NCI-H1436 treated with DMSO at 0.1 percent for 48 hours (cell line): ENCODE data around the gene MIAT.
"Not testable (repeated sequence)": the region's sequence is repeated elsewhere in the genome, so short reads cannot be mapped to it uniquely, and the experiment has no call there.

Experiments
- DNase-seq: peaks from one replicate; lab custom pipeline; 2025; lab: John Stamatoyannopoulos, UW

The MIAT gene

GRCh38 chr22:26700462-26700861, 43.1 kb downstream of the MIAT start:
- DNase-seq = no peak

- DNase-seq = no peak
Measured at GRCh38 chr22:26700886-26701285, 43.5 kb downstream of the MIAT start.

DNA sequence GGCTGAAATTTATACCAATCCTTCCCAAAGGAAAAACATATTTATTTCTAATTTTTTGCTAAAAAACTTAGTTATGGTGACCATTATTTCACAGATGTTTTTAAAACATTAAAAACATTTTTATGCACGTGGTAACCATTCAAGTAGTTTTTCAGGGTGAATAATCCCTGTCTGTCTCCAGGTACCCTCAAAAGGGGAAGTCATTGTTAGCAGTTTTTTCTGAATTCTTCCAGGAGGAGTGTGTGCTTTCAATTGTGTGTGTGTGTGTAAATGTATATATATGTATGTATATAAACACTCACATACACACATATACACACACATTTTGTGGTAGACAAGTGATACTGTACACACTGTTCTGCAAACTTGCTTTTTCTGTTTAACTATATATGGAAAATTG, 43.9 kb downstream of the MIAT start:
- no peak for DNase-seq

DNA sequence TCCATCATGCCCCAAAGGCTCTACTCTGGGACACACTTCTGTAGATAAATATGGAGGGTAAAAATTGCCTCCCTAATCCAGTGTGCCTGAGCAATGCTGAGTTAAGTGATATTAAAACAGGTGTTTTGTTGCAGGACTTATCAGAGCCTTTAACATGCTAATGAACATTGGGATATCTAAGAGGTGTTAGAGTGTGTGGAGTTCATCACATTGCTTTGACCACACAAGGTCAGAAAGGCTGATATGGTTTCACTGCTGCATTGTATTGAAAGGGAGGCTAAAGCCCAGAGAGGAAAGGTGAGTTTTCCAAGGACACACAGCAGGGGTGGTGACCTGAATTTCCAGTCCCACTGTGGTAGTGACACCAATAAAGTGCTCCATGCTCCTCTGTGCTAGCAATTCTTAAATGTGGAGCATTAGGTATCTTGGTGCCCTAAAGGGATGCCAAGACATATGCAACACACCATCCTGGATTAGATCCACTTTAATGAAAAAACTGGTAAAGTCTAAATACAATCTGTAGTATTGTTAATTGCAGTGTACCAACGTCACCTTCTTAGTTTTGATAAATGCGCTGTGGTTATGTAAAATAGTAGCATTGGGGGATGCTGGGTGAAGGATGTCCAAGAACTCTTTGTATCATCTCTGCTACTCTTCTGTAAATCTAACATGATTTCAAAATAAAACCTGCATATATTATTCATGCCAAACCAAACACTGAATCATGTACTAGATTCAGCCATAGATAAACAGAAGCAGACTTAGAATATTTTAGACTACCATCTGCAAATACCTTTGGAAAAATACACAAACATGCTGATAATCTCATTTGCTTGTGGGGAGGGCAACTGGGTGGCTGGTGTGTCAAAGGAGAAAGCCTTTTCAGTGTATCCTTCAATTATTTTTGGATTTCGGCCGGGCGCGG, 45.8 kb downstream of the MIAT start:
- DNase-seq = no peak

DNA sequence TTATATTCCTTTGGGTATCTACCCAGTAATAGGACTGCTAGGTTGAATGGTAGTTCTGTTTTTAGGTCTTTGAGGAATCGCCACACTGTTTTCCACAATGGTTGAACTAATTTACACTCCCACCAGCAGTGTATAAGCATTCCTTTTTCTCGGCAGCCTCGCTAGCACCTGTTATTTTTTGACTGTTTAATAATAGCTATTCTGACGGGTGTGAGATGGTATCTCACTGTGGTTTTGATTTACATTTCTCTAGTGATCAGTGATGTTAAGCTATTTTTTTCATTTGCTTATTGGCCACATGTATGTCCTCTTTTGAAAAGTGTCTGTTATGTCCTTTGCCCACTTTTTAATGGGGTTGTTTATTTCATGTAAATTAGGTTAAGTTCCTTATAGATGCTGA, 48.0 kb downstream of the MIAT start:
- DNase-seq = not testable (repeated sequence)

- no peak for DNase-seq
Measured at GRCh38 chr22:26707090-26707489, 49.7 kb downstream of the MIAT start.

DNA sequence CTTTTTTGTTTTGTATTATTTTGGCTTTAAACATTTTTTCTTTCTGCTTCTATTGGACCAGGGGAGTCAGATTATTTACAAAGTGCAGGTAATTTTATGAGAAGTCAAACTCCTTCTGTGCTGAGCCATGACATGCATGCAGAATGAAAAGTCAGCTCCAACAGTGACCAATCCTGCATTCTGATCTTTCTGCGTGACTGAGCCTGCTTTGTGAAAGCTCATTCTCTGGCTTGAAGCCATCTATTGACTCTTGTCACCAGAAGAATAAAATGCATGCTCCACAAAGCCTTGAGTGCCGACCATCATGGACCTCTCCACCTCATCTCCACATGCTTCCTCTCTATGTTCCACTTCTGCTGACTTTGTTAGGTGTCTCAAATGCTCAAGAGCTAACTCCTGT, 50.2 kb downstream of the MIAT start:
- DNase-seq = no peak

- DNase-seq = no peak
Measured at GRCh38 chr22:26708256-26709009, 51.0 kb downstream of the MIAT start.

DNA sequence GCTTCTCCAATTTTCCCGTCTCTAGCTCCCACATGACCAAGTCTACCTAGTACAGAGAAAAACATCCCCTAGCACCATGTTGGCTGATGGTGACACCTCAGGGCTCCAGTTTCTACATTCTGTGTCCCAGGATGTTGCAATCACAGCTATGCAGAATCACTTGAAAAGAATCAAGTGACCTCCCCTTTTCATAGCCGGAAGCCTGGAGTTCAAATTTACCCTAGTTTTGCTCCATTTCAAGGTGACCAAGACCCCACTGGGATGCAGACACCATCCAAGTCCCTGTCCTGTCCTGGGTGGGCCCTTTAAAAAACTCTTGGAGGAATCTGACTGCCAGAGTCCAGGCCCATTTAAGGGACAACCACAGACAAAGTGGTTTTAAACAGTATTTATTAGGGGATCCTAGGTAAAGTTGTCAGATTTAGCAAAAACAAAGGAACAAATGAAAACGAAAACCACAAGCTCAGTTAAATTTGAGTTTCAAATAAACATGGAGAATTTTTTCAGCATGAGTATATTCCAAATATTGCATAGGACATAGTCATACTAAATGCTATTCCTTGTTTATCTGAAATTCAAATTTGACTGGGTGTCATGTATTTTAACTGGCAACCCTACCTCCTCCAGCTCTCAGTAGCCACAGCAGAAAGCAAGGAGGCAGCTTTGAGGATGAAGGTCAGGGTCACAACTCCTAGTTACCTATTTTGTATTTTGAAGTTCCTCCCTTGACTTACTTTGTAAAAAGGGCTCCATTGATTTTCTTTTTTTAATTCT, 52.4 kb downstream of the MIAT start:
- no peak for DNase-seq

- no peak for DNase-seq
Measured at GRCh38 chr22:26711205-26711963, 54.0 kb downstream of the MIAT start.

GRCh38 chr22:26712158-26712557, 54.8 kb downstream of the MIAT start:
- no peak for DNase-seq

- no peak for DNase-seq
Measured at GRCh38 chr22:26713823-26714449, 56.5 kb downstream of the MIAT start.

DNA sequence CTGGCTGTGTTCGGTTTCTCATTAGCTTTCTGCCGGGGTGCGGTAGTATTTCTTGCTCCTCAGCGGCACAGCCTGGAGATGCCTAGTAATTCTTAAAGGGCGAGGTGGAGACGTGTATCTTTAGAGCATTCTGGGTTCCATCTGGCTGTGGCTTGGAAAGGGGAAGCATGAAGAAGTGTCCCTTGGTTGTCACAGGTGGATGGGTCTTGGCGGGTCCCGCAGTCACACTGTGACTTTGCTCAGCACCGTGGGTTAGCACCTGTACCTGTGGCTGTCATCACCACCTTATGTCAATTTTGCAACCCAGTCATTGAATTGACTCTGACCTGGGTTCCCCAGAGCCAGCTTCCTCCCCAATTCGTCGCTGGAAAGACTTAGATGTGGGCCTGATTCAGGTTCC, 57.6 kb downstream of the MIAT start:
- DNase-seq = no peak

DNA sequence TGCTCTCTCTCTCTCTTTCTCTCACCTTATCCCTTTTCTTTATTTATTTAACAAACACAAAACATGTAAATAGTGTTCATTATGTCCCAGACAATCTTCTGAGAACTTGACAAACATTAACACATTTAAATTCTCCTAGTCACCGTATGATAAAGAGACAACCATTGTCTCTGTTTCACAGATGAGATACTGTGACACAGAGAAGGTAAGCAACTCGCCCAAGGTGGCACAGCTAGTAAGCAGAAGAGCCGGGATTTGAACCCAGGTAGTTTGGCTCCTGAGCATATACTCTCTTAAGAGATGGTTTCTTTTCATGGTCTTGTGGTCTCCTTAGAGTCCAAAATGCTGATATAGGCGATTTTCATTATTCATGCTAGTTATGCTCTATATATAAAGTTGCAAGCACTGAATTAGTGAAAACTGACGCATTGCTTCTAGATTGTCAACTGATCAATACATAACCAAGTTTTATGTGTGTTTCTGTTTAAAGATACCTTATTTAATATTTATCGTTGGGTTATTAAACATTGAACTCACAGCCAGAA, 58.1 kb downstream of the MIAT start:
- no peak for DNase-seq

GRCh38 chr22:26718488-26718887, 61.1 kb downstream of the MIAT start:
- DNase-seq = no peak

DNA sequence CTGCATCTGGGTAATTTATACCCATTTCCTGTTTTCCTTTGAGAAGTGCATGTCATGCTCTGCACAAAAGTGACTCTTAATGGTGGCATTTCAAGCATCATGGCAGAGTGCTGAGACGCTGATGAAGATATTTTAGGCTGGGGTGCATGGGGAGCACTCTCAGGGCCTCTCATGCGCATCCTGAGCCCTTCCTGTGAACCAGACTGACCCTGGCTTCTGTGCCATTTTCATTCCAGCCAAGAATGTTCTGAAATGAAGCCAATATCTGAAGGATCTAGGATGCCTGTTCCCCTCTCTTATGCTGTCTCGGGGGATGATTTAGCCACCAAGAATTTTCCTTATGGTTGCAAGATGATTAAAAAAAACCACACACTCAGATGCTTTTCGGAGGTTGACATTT, 61.5 kb downstream of the MIAT start:
- no peak for DNase-seq

- no peak for DNase-seq
Measured at GRCh38 chr22:26722159-26722558, 64.8 kb downstream of the MIAT start.

- no peak for DNase-seq
Measured at GRCh38 chr22:26724414-26724813, 67.0 kb downstream of the MIAT start.

DNA sequence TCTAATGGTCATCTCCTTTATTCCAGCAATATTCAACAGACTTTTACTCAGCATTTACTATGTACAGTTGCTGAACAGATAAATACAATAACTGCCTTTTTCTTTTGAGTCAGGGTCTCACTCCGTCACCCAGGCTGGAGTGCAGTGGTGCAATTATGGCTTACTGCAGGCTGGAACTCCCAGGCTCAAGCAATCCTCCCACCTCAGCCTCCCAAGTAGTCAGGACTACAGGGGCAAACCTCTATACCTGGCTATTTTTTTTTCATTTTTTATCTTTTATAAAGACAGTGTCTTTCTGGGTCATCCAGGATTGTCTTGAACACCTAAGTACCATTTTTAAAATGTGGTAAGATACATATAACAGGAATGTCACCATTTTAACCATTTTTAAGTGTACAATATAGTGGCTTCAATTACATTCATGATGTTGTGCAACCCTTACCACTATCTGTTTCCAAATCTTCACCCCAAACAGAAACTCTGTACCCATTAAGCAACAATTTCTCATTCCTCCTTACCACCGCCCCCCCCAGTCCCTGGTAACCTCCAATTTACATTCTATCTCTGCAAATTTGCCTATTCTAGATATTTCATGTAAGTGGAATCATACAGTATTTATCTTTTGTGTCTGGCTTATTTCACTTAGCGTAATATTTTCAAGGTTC, 67.8 kb downstream of the MIAT start:
- no peak for DNase-seq
